HG03354 (cell line): ENCODE data around the gene HYAL2.
A peak's percentile ranks its signal among the peaks of the same experiment; 100 is the strongest.

Source experiments
- ATAC-seq: cut with Tn5 transposase; IDR thresholded peaks from one replicate; pipeline ENCODE4 v1.9.1; 2021; ENCODE audit warnings: mild to moderate bottlenecking; ENCODE audit not compliant: unreplicated experiment, poor library complexity, severe bottlenecking

Gene HYAL2

DNA sequence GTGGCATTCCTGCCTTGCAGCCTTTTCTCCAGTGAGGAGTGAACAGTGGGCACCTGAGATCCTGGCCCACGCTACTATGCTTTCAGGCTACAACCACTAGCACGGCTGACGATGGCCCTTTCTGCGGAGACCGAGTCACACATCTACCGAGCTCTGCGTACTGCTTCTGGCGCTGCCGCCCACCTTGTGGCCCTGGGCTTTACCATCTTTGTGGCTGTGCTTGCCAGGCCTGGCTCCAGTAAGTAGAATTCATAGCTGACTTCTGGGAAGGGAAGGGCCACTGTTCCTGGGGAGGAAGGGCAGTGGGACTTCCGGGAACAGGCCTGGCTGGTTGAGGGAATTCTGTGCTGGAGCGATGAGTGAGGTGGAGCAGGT lies 28.8 kb upstream of the HYAL2 start:
- no peak for ATAC-seq

DNA sequence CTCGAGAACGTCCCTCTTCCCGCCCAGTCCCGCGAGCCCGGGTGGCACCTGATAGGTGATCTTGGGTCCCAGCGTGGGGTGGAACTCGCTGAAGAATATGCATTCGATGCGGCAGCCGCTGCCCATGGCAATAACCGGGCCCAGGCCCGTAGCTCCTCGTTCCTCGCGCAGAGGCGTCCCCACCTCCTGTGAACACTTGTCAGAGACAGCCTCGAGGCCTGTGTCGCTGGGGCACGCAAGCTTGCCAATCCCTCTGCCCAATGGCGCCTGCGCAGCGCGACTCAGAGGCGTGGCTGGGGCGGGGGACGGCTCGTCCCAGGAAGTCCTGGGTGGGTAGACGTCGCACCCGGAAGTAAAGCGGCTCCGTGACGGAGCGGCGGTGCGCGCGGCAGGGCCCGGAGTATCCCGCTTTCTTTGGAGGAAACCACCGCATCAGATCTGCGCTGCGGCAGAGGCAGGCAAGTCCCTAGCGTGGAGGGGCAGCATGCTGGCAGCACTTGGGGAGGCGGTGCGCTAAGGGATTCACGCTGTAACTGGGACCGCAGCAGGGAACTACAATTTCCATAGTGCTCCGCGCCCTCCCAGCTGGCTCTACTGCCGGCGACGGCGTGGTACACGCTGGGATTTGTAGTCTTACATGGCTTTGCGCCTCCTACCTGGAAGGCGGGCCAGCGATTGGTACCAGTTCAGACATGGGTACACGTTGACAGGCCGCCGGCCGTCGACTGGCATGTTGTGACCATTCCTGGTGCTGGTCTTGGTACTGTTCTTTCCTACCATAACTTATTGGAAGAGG lies 28.2 kb upstream of the HYAL2 start, which contains the start of the genes CYB561D2 and NPRL2:
Gene CYB561D2 (plus strand): TSS at position 336 of the 796 bp plus-strand sequence. CDS start 572 bp downstream, outside the sequence.
Gene NPRL2 (minus strand): TSS at position 249 of the 796 bp plus-strand sequence. CDS start 123 bp downstream, at position 126.
- ATAC-seq = peak; percentile 89

DNA sequence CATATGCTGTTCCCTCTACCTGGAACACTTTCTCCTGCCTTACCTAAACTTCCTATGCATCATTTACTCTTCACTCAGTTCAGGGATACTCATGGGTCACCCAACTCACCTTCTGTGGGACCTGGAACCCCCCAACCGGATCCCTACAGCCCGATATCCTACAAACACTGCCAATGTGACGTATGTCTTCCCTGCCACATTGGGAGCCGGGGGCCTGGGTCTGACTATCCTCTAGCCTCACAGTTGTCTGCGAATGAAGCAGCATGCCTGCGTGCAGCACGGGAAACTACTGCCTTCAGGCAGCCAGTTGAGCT lies 27.6 kb upstream of the HYAL2 start:
- no peak for ATAC-seq

DNA sequence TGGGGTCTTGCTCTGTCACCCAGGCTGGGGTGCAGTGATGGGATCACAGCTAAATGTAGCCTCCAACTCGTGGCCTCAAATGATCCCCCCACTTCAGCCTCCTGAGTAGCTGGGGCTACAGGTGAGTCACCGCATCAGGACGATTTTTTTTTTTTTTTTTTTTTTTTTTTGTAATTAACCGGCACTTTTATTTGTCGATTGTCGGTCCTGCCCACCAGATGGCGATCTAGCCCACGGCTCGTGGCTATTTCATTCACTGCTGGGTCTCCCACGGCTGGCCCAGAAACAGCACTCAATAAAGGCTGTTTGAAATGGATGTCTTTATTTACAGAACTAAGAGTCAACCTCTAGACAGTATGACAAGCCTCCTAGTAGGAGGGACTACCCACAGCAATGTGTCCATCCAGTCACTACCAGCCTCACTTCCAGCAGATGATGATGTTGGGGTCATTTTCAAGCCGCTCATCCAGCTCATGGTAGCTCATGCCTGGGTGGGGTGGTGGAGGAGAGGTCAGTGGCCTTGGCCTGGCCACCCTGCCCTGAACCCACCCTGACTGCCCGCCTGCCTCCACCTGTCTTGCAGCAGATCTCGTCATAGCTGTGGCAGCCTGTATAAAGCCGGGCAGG lies 24.8 kb upstream of the HYAL2 start:
- ATAC-seq = no peak

DNA sequence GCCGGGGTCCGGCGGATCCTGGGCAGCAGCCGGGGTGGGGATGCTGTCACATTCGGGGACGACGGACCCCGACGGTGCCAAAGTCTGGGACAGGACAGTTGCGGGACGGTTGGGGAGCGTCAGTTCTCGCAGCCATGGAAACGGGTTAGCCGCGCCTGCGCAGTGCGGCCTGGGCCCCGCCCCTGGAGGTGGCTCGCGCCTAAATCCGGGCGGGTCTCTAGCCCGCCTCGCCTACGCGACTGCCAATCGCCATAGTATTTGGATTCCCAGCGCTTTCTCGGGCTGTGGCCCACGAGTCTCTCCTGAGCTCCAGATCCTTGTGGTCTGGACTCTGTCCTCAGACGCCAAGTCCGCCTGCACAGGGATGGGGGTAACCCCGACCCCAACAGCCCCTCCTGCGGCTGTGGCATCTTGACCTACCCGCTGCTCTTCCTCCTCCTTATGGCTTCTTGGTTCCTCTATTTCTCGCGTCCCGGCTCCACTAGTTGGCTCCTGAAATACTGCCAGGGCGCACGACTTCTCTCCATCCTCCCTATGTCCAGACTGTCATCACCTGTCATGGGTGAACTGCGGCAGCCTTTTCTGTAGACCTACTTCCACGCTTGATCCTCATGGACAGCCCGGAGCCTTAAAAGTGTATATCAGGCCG lies 23.2 kb upstream of the HYAL2 start, which contains the start of gene ZMYND10:
Gene ZMYND10 (minus strand): TSS at position 147 of the 649 bp plus-strand sequence. CDS start 153 bp downstream, outside the sequence.
- peak; percentile 33 for ATAC-seq

DNA sequence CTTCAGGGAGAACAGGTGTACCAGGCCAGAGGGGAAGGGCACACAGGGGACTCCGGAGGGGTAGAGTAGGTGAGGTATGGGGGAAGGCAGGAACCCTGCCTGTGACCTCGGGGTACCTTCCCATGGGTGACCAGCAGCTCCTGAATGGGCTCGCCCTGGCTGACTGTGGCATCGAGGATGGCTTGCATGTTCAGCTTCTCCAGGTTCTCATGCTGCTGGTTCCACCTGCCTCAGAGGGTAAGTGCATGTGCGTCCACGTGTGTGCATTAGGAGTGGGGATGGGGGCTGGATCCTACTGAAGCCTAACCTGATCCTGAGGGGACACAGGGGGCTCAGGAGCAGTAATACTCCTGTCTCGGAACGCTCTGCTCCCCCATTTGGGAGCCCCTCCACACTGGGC lies 22.5 kb upstream of the HYAL2 start:
- ATAC-seq = no peak

DNA sequence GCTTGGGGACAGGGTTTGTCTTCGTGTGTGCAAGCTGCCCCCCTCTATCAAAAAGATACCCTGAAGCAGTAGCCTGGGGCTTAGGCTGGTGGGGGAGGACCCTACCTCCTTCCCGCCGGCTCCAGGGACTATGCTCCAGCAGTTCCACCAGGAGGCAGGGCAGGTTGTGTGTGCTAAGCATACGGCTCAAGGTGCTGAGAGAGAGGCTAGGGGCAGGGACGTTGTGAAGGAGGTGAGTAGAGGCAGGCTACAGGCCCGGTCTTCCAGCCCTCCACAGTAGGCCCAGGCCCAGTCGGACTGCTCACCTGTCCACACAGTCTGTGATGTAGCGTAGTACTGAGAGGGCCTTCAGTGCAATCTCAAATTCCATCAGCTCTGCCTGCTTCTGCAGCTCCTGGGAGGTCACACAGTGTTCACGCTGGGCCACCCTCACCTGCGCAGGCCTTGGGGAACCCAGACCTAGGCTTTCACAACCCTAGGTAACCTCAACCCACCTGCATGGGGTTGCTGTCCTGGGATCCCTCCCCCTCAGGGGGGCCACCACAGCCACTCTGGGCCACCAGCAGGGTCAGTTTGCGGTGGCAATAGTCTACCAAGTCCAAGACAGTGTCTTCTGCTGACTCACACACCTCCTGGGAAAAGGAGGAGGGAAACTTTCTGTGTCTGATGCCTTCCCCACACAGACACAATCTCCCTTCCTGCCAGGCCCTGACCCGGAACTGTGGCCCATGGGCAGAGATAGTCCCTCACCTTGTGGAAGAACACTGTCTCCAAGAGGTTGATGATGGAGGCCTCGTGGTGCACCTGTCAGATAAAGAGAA lies 20.5 kb upstream of the HYAL2 start:
- no peak for ATAC-seq

DNA sequence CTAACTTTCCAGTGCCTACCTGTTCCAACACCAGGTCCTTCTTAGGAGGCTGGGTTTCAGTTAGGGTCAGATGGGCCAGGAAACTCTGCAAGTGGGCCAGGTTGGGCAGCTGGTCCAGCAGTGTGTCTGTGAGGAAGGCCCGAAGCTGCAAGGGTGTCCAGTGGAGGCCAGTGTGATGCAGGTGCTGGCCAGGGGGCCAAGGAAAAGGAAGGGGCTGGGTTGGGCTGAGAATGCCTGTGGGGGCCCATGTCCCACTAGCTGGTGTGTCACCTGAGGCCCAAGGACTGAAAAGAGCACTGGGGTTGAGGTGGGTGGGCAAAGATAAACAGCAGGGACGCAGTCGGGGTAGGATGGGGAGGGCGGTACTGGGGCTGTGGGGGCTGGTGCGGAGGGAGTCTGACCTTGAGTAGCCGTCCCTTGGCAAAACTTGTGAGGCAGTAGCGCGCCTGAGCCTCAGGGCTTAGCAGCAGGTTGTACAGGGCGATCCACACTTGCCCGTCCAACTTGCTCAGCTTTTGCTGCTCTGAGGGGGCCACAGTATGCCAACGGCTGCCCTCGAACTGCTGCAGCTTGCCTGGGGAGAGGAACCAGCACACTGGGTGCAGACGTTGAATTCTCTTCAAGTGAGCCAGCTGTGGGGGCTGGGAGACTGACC lies 19.6 kb upstream of the HYAL2 start:
- no peak for ATAC-seq

DNA sequence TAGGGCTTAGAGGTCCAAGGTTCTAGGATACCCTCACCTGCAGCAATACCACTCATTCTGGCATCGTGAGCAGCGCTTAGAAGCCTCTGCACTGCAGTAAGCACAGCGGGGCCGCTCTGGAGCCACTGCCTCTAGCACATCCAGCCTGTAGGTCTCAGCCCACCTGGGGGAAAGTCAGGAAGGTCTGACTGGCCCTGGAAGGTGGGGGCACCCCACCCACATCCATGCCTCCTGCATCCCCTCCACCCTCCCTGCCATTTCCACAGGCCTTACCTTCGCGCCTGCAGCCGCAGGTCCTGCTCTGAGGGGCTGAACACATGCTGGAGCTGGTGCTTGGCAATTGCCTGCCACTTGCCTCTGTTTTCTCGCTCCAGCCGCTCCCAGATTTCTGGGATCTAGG lies 19.0 kb upstream of the HYAL2 start:
- ATAC-seq = no peak

DNA sequence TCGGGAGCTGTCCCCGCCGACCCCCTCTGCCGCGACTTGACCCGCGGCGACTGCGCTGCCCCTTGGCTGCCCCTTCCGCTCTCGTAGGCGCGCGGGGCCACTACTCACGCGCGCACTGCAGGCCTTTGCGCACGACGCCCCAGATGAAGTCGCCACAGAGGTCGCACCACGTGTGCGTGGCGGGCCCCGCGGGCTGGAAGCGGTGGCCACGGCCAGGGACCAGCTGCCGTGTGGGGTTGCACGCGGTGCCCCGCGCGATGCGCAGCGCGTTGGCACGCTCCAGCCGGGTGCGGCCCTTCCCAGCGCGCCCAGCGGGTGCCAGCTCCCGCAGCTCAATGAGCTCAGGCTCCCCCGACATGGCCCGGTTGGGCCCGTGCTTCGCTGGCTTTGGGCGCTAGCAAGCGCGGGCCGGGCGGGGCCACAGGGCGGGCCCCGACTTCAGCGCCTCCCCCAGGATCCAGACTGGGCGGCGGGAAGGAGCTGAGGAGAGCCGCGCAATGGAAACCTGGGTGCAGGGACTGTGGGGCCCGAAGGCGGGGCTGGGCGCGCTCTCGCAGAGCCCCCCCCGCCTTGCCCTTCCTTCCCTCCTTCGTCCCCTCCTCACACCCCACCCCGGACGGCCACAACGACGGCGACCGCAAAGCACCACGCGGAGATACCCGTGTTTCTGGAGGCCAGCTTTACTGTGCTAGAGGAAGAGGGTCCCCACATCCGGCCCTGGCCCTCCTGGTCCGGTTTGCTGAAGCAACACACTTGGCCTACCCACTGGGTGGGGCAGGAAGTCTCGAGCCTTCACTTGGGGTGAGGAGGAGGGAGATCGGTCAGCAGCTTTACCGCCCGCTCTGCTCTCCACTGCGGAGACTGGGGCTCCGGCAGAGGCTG lies 18.1 kb upstream of the HYAL2 start, which contains the start of gene RASSF1:
Gene RASSF1 (minus strand): TSS at position 389 of the 882 bp plus-strand sequence. CDS start 31 bp downstream, at position 358.
- ATAC-seq = no peak

DNA sequence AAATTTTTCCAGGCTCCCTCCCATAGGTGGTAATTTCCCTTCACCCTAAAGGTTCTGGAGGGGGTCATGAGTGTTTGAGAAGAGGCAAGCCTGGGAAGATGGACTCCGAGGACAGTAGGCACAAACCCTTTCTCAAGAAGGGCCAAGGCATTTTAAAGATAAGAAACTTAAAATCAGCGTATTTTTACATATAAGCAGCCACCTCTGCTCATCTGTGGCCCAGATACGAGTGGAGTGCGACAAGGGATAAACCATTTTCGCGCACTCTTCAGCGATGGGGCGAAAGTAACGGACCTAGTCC lies 17.6 kb upstream of the HYAL2 start:
- no peak for ATAC-seq

DNA sequence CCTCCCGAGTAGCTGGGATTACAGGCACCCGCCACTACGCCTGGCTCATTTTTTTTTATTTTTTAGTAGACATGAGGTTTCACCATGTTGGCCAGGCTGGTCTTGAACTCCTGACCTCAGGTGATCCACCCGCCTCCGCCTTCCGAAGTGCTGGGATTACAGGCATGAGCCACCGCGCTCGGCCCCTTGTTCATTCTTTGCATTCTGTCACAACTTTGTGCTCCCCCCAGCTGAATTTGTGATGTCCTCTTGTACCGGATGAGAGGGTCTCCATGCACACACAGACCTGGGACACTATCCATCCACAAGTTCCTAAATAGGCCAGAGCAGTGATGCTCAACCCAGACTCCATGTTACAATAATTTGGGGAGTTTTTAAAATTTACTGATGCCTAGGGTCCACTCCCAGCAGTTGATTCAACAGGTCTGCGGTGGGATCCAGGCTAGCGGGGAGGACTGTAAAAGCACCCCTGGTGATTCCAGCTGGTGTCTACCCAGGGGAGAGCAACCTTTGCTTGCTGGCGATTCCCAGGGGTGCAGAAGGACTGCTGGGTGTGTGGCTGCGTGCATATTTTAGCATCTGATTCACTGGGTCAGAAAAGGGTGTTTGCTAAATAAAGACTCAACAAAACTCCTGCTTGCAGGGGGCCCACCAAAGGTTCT lies 17.1 kb upstream of the HYAL2 start:
- no peak for ATAC-seq

DNA sequence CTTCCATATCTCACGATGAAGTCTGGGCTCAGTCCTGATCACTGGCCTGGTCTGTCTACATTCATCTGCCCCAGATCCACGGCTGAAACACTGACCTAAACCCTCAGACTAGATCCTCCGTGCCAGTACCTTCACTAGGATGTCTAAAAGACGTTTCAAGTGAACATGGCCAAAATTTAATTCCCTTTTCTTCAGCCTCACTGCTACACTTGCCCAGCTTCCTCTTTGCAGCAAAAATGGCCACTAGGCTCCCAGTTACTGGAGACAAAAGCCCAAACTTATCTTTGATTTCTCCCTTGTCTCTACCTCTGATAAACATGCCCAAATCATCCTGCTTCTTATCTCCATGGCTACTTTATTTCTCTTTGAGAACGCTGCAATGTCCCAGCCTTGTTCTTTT lies 16.4 kb upstream of the HYAL2 start:
- no peak for ATAC-seq

DNA sequence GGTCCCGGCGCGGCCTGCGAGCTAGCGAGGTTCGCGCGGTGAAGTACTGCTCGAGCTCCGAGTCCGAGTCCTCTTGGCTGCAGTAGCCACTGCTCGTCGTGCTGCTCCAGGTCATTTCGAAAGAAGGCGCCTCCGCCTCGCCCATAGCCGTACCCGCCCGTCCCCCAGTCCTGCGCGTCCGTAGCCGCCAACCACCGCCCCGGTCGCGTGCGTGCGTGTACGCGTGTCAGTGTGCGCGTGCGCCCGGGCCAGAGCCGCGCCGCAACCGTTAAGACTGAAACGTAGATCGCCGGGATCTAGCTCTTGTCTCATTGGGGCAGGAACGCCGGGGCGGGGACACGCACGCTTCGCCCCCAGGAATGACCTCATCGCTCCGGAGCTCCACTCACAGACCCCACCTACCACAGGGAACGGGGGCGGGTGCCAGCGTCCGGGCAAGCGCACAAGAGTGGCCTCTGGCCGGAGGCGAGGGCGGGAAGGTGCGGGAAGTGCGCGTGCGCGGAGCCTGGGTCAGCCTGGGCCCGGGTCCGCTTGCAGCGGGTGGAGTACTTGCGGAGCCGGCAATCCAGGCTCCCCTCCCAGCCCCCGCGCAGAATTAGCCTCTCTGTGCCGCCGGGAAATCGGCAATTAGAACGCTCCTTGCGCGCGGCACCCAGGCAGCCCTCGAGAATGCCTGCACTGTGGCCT lies 14.8 kb upstream of the HYAL2 start:
- ATAC-seq = peak; percentile 80

DNA sequence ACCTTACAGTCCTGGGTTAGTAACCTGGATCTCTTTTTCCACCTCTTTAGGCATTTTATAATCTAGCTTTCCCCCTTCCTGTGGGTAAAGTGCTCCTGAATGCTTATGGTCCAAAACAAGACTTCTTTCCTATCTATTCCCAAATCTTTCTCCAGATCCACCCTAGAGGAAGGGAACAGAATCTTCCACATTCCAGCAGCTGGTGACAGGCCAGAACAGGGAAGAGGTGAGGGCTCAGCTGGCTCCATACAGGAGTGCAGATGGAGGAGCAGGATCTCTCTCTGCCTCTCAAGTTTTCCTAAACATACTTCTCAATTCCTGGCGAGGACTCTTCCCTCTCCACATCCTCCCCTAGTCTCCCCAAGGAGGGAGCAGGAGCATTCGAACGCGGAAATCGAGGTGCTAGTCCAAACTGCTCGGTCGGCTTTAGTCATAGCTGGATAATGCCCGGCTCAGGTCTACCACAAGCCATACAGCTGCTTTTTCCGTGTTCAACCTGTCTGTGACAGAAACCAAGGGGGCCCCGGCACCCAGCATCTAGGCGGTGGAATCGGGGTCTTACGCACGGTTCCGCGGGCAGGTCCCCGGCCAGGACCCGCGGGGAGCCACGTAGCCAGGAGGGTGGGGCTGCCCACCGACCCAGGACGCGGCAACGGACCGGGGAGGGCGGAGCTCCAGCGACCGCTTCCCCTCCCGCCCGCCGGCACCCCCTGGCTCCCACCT lies 14.1 kb upstream of the HYAL2 start:
- peak; percentile 40 for ATAC-seq

DNA sequence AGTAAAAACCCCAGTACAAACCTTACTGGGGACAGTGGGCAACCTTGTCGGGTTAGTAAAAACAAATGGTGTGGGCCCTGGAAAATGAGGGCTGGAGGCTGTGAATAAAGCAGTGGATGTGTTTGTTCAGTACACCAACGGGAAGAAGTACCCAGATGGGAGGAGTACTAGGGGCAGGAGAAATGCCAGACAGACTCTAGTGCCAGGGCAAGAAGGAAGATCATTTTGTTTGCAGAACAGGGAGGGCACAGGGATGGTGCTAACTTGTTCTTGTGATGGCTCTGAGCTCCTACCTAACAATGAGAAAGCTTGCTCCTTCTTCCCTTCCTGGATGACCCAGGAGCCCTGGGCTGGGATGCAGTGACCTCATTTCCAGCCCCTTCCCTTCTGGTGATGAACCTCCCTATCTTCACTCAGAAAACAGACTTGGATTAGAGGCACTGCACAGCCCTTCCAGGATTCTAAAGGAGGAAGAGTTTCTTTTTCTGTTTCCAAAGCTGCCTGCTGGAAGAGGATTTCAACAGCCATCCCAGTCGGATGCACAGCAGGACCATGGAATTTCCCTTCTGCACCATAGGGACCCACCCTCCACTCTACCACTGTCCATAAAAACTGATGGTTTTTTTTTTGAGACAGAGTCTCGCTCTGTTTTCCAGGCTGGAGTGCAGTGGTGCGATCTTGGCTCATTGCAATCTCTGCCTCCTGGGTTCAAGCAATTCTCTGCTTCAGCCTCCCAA lies 12.0 kb upstream of the HYAL2 start:
- ATAC-seq = no peak
